K562 (cell line): Measurements from ENCODE around the gene MYADM.

Source experiments
- CTCF ChIP-seq, 3 experiments: IDR thresholded peaks in 2 of 3; conservative IDR thresholded peaks in 1 of 3; 2 replicates each; pipeline ENCODE4 v1.5.1; 2011 to 2012; ENCODE audit warnings: low read length in 3 of 3, mild to moderate bottlenecking in 3 of 3, control low read depth in 2 of 3, improper control_type of control experiment in 1 of 3, inconsistent platforms in 1 of 3, low read depth in 1 of 3, mixed read lengths in 1 of 3, moderate library complexity in 1 of 3; ENCODE audit not compliant: insufficient read depth in 2 of 3
- ELK1 ChIP-seq: sonication (generic); formaldehyde crosslinking; IDR thresholded peaks from 2 replicates; pipeline ENCODE4 v1.8.1; 2022; ENCODE audit warnings: missing genetic modification reagents
- MAX ChIP-seq: sonication (generic); formaldehyde crosslinking; IDR thresholded peaks from 2 replicates; pipeline ENCODE4 v1.9.0; 2022; ENCODE audit warnings: mild to moderate bottlenecking, missing genetic modification reagents
- POLR2A ChIP-seq: fragments of 450-650 bp; conservative IDR thresholded peaks from 2 replicates; pipeline ENCODE4 v1.6.1; 2016
- REST ChIP-seq, 2 experiments: fragments of 450-650 bp; formaldehyde crosslinking in 1 of 2; IDR thresholded peaks; 2 replicates each; pipeline versions ENCODE4 v1.4.0 to v1.6.1; 2014 to 2020; ENCODE audit warnings: mild to moderate bottlenecking in 2 of 2, borderline replicate concordance in 1 of 2, low read depth in 1 of 2
- TFAP4 ChIP-seq: sonication (generic); formaldehyde crosslinking; IDR thresholded peaks from 2 replicates; pipeline ENCODE4 v1.8.0; 2022; ENCODE audit warnings: missing genetic modification reagents, mild to moderate bottlenecking, moderate library complexity, borderline replicate concordance

GRCh38 chr19:53881482-53882390, 14.1 kb downstream of the MYADM start, which contains the start of gene PRKCG:
- TF ChIP-seq POLR2A, result no peak
- peak; percentile 45 for TF ChIP-seq MAX
- no peak; the same call in 1 of the 2 replicates for TF ChIP-seq TFAP4 (CRISPR knock-in tag)
- TF ChIP-seq CTCF (IDR thresholded peaks at IDR 0.05 in 2 of 3, conservative IDR thresholded peaks at IDR 0.05 in 1 of 3; ENCODE audit: insufficient read depth in 2 of 3, low read depth in 1 of 3, low read length in 3 of 3), result peak; percentile 54 to 68 (median 54); a peak in 5 of 6 replicates
- TF ChIP-seq REST (IDR thresholded peaks at IDR 0.05; ENCODE audit: borderline replicate concordance), result peak; percentile 43; the same call in 1 of the 2 replicates
- TF ChIP-seq REST (CRISPR knock-in tag; IDR thresholded peaks at IDR 0.05; ENCODE audit: low read depth), result no peak
- no peak for TF ChIP-seq ELK1 (CRISPR knock-in tag)
